H1 (cell line): ENCODE results near the gene REL. TPM values are rescaled to one million over a fixed set of nuclear protein-coding genes. Genes with fewer than 3 reads are reported as not detected.

ENCODE experiments used
- CTCF ChIA-PET: fragments of 300-600 bp; sonication (Branson Sonifier 250); formaldehyde crosslinking; loops from one replicate; lab custom pipeline; 2021; ENCODE audit not compliant: partially characterized antibody; lab: Charles Lee
- POLR2A ChIA-PET: fragments of 300-600 bp; sonication (Branson Sonifier 250); formaldehyde crosslinking; loops from one replicate; lab custom pipeline; 2021; ENCODE audit warnings: inconsistent platforms; ENCODE audit not compliant: partially characterized antibody; lab: Charles Lee
- DNase-seq, 2 experiments: peaks; one replicate each; pipeline versions ENCODE4 v3.0.0 to v3.0.0-alpha.2; 2010 to 2022; ENCODE audit warnings: low spot score in 2 of 2, low read depth in 1 of 2, mixed read lengths in 1 of 2
- FAIRE-seq: peaks from 2 replicates; lab custom pipeline; 2011; peaks lifted over from hg19 to GRCh38; lab: Jason Lieb, UNC
- H2AFZ ChIP-seq: 2 replicates; pipeline ENCODE4 v1.8.1; 2012; ENCODE audit warnings: low read length, inconsistent platforms
- H2AK5ac ChIP-seq: 2 replicates; pipeline ENCODE4 v1.6.1; 2013; ENCODE audit warnings: low read depth, low read length
- H2BK120ac ChIP-seq: replicated peaks from 2 replicates; pipeline ENCODE3; 2013; ENCODE audit warnings: low read depth, low read length, inconsistent platforms
- H2BK12ac ChIP-seq: 2 replicates; pipeline ENCODE4 v1.6.1; 2013; ENCODE audit warnings: low read depth, low read length
- H2BK15ac ChIP-seq: 2 replicates; pipeline ENCODE4 v1.6.1; 2013; ENCODE audit warnings: low read length
- H2BK20ac ChIP-seq: 2 replicates; pipeline ENCODE4 v1.6.1; 2013; ENCODE audit warnings: low read length
- H2BK5ac ChIP-seq: 2 replicates; pipeline ENCODE4 v1.6.1; 2013; ENCODE audit warnings: low read depth, low read length
- H3K14ac ChIP-seq: 2 replicates; pipeline ENCODE4 v1.6.1; 2013; ENCODE audit warnings: inconsistent platforms; ENCODE audit not compliant: insufficient read length
- H3K18ac ChIP-seq: 2 replicates; pipeline ENCODE4 v1.6.1; 2013; ENCODE audit warnings: low read length; ENCODE audit errors: extremely low read depth
- H3K23ac ChIP-seq: 2 replicates; pipeline ENCODE4 v1.6.1; 2013; ENCODE audit warnings: inconsistent platforms; ENCODE audit not compliant: insufficient read length
- H3K23me2 ChIP-seq: 2 replicates; pipeline ENCODE4 v1.6.1; 2013; ENCODE audit warnings: low read depth, low read length
- H3K27ac ChIP-seq: 2 replicates; pipeline ENCODE4 v1.6.1; 2011; ENCODE audit warnings: low read depth, low read length, inconsistent platforms
- H3K27me3 ChIP-seq, 4 experiments: replicated peaks in 1 of 4; 1 replicate in 1 of 4; 2 replicates in 3 of 4; pipeline versions ENCODE4 v1.6.1 to v1.8.1; 2011 to 2013; ENCODE audit warnings: low read length in 3 of 4, mild to moderate bottlenecking in 3 of 4, inconsistent platforms in 2 of 4, mixed read lengths in 2 of 4, moderate library complexity in 1 of 4; ENCODE audit not compliant: control insufficient read depth in 3 of 4, insufficient read depth in 3 of 4; ENCODE audit errors: extremely low read depth in 1 of 4
- H3K36me3 ChIP-seq, 4 experiments: 2 replicates each; pipeline versions ENCODE4 v1.6.1 to v1.8.1; 2011 to 2013; ENCODE audit warnings: mild to moderate bottlenecking in 4 of 4, low read length in 3 of 4, moderate library complexity in 2 of 4, control low read depth in 1 of 4, inconsistent platforms in 1 of 4; ENCODE audit not compliant: insufficient read depth in 4 of 4, control insufficient read depth in 2 of 4
- H3K4ac ChIP-seq: replicated peaks from 2 replicates; pipeline ENCODE3; 2013; ENCODE audit warnings: low read length, low read depth, mixed read lengths, inconsistent platforms; ENCODE audit not compliant: insufficient read length
- H3K4me1 ChIP-seq, 4 experiments: replicated peaks in 1 of 4; 1 replicate in 1 of 4; 2 replicates in 3 of 4; pipeline versions ENCODE4 v1.6.1 to v1.8.1; 2011 to 2013; ENCODE audit warnings: low read length in 3 of 4, inconsistent platforms in 2 of 4, mixed read lengths in 1 of 4; ENCODE audit not compliant: insufficient read depth in 4 of 4, control insufficient read depth in 3 of 4
- H3K4me2 ChIP-seq, 2 experiments: 2 replicates each; pipeline versions ENCODE4 v1.6.1 to v1.8.1; 2011 to 2013; ENCODE audit warnings: low read depth in 2 of 2, low read length in 2 of 2, control low read depth in 1 of 2, inconsistent platforms in 1 of 2, mild to moderate bottlenecking in 1 of 2; ENCODE audit not compliant: insufficient read depth in 1 of 2
- H3K4me3 ChIP-seq, 4 experiments: fragments of 200-600, 300-600 bp in 1 of 4; sonication (generic), shearing (Covaris generic), sonication (Bioruptor Twin) in 1 of 4; 2 replicates each; pipeline versions ENCODE4 v1.5.1 to v1.8.1; 2011 to 2016; ENCODE audit warnings: low read length in 4 of 4, low read depth in 3 of 4, control low read depth in 2 of 4, inconsistent platforms in 2 of 4, mild to moderate bottlenecking in 2 of 4, mixed read lengths in 1 of 4, moderate library complexity in 1 of 4; ENCODE audit not compliant: insufficient read depth in 2 of 4; ENCODE audit errors: extremely low read depth in 1 of 4
- H3K56ac ChIP-seq: replicated peaks from 2 replicates; pipeline ENCODE3; 2013; ENCODE audit warnings: low read depth, mild to moderate bottlenecking, mixed read lengths, low read length, inconsistent platforms; ENCODE audit not compliant: insufficient read length
- H3K79me1 ChIP-seq: 2 replicates; pipeline ENCODE4 v1.6.1; 2013; ENCODE audit warnings: low read depth, low read length, control low read depth
- H3K79me2 ChIP-seq, 2 experiments: 2 replicates each; pipeline versions ENCODE4 v1.6.1 to v1.8.1; 2012 to 2013; ENCODE audit warnings: low read length in 2 of 2, mild to moderate bottlenecking in 2 of 2, inconsistent platforms in 1 of 2; ENCODE audit not compliant: insufficient read depth in 2 of 2, control insufficient read depth in 1 of 2
- H3K9ac ChIP-seq, 4 experiments: replicated peaks in 1 of 4; 1 replicate in 1 of 4; 2 replicates in 3 of 4; pipeline versions ENCODE4 v1.6.1 to v1.8.1; 2011 to 2013; ENCODE audit warnings: low read depth in 3 of 4, low read length in 3 of 4, control low read depth in 2 of 4, mild to moderate bottlenecking in 2 of 4, moderate library complexity in 2 of 4, inconsistent platforms in 1 of 4; ENCODE audit errors: extremely low read depth in 1 of 4
- H3K9me3 ChIP-seq, 2 experiments: 2 replicates each; pipeline versions ENCODE4 v1.6.1 to v1.8.1; 2012 to 2013; ENCODE audit warnings: mild to moderate bottlenecking in 2 of 2, moderate library complexity in 2 of 2, control low read depth in 1 of 2, inconsistent platforms in 1 of 2, low read depth in 1 of 2, low read length in 1 of 2, mixed read lengths in 1 of 2; ENCODE audit not compliant: insufficient read depth in 2 of 2
- H4K20me1 ChIP-seq, 2 experiments: replicated peaks in 1 of 2; 2 replicates each; pipeline versions ENCODE3 to v1.8.1; 2011 to 2013; ENCODE audit warnings: inconsistent platforms in 2 of 2, low read length in 2 of 2, mild to moderate bottlenecking in 1 of 2; ENCODE audit not compliant: insufficient read depth in 2 of 2, control insufficient read depth in 1 of 2
- H4K5ac ChIP-seq: 2 replicates; pipeline ENCODE4 v1.6.1; 2013; ENCODE audit warnings: low read length, low read depth, mixed read lengths, inconsistent platforms; ENCODE audit not compliant: insufficient read length
- H4K8ac ChIP-seq: 2 replicates; pipeline ENCODE4 v1.8.0; 2013; ENCODE audit warnings: mild to moderate bottlenecking, moderate library complexity, low read length, inconsistent platforms; ENCODE audit not compliant: insufficient read depth; ENCODE audit errors: extremely low read depth
- H4K91ac ChIP-seq: replicated peaks from 2 replicates; pipeline ENCODE3; 2013; ENCODE audit warnings: low read length, mixed read lengths, inconsistent platforms; ENCODE audit not compliant: insufficient read length
- EGR1 ChIP-seq: IDR thresholded peaks from 2 replicates; pipeline ENCODE4 v1.6.1; 2011; ENCODE audit warnings: low read depth, low read length, borderline replicate concordance
- KDM1A ChIP-seq: fragments of 200-600, 300-600 bp; sonication (generic); IDR thresholded peaks from 2 replicates; pipeline ENCODE4 v1.7.1; 2016; ENCODE audit warnings: mild to moderate bottlenecking, low read length, borderline replicate concordance
- KDM4A ChIP-seq: IDR thresholded peaks from one replicate; pipeline ENCODE4 v1.7.1; 2012; ENCODE audit warnings: low read depth, mild to moderate bottlenecking, moderate library complexity, low read length, inconsistent platforms; ENCODE audit not compliant: severe bottlenecking
- POLR2A ChIP-seq, 2 experiments: IDR thresholded peaks; 1 replicate in 1 of 2; 2 replicates in 1 of 2; pipeline ENCODE4 v1.6.1; 2011; ENCODE audit warnings: low read depth in 2 of 2, low read length in 2 of 2, mild to moderate bottlenecking in 2 of 2; ENCODE audit errors: control extremely low read depth in 1 of 2
- SIX5 ChIP-seq: IDR thresholded peaks from 2 replicates; pipeline ENCODE4 v1.6.1; 2011; ENCODE audit warnings: mild to moderate bottlenecking, low read depth, low read length
- TAF1 ChIP-seq: IDR thresholded peaks from 2 replicates; pipeline ENCODE4 v1.6.1; 2011; ENCODE audit warnings: mild to moderate bottlenecking, low read depth, low read length
- WGBS, 2 experiments: shearing (Covaris generic) in 1 of 2; methylation state at CpG; one replicate each; pipeline versions ENCODE4 v1.1.6 to v1.1.7; 2013 to 2015; ENCODE audit warnings: low lambda C conversion rate in 2 of 2, mixed read lengths in 2 of 2, inconsistent platforms in 1 of 2, low coverage in 1 of 2, missing lambda C conversion rate in 1 of 2; ENCODE audit not compliant: insufficient replicate concordance in 2 of 2, insufficient coverage in 1 of 2, insufficient read length in 1 of 2; ENCODE audit errors: extremely low coverage in 1 of 2, missing lambda C conversion rate in 1 of 2; 5-methylcytosine and 5-hydroxymethylcytosine counted together
- polyA plus RNA-seq, 7 experiments: library from polyadenylated mRNA; depleted of rRNA in 3 of 7; stranded (reverse) in 5 of 7; unstranded in 2 of 7; fragments of >200 nt in 5 of 7; fragments of 200-250 nt in 2 of 7; gene quantifications; 1 replicate in 5 of 7; 2 replicates in 1 of 7; 4 replicates in 1 of 7; pipeline versions ENCODE4 v1.2.1 to v1.2.3, GENCODE V29; 2011 to 2013; ENCODE audit warnings: missing spikeins in 2 of 7, mixed read lengths in 2 of 7
- total RNA-seq: library from RNA; stranded (reverse); fragmentation: NEBNext Ultra II Directional; extraction: Animal tissue kit (Norgen Biotek cat#: 25700); gene quantifications from 2 replicates; pipeline ENCODE4 v1.2.1, GENCODE V29; 2021
- TF ChIP-seq, protein P1 (sequence below): IDR thresholded peaks from 2 replicates; pipeline ENCODE4 v1.6.1; 2011; ENCODE audit warnings: low read length, improper control_type of control experiment
- TF ChIP-seq, protein P2 (sequence below): IDR thresholded peaks from 2 replicates; pipeline ENCODE4 v1.6.1; 2012; ENCODE audit warnings: low read length, inconsistent platforms

REL gene
- total and polyA plus RNA-seq, 2 of the 8 experiments (the other 6 are each of a cell fraction or from before 2014, with no cell fraction given): 1.5 to 7.5 TPM

DNA sequence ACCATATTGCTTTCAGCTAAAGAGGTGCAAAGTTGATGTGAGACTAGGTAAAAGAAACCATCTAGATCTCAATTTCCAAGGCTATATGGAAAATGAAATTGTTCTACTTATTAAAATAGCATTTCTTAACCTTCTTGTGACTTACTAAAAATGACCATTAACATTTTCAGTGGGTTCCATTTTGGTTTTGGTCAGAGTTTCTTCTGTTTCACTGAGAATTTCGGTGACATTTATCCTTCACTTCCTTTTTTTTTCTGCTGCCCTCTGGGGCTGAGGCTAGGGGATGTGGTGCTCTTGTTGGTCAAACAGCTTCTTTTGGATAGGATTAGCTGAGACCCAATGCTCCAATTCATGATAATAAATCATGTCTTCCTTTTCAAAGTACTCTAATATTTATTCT, 44.3 kb upstream of the REL start:
- H2BK12ac ChIP-seq: no peak overlapping the region
- no peaks in the 10 kb centered on the region for H3K36me3 ChIP-seq
- no peaks in the 10 kb centered on the region for H3K79me1 ChIP-seq
- no peak overlapping the region for H3K4me2 ChIP-seq
- no peaks in the 10 kb centered on the region for H4K20me1 ChIP-seq
- ChIA-PET CTCF (interaction anchor here (0.6 to 1.7 kb wide), 2 partner anchors 43 to 147 kb away, joined by 3 to 4 read pairs; no protein-coding TSS in a partner anchor), POLR2A (no interaction called here)
- peaks cover 12 to 61% (median 38%) of the 10 kb centered on the region in 4 experiments for H3K27me3 ChIP-seq
- no peak overlapping the region for H3K9ac ChIP-seq
- no peak overlapping the region for H2BK20ac ChIP-seq
- no peak overlapping the region for H3K56ac ChIP-seq
- H4K8ac ChIP-seq: no peak overlapping the region
- no peaks in the 10 kb centered on the region for H3K4me1 ChIP-seq
- no peak overlapping the region for H3K23ac ChIP-seq
- H3K23me2 ChIP-seq: no peaks in the 10 kb centered on the region
- H2BK15ac ChIP-seq: no peak overlapping the region
- H3K9me3 ChIP-seq: no peaks in the 10 kb centered on the region
- H3K14ac ChIP-seq: no peak overlapping the region
- H2AFZ ChIP-seq: no peak overlapping the region
- DNase-seq: no peak
- no peak overlapping the region for H3K4me3 ChIP-seq
- H4K5ac ChIP-seq: no peak overlapping the region
- no peak overlapping the region for H2BK5ac ChIP-seq
- no peak overlapping the region for H3K27ac ChIP-seq
- TF ChIP-seq KDM4A: no peak
- TF ChIP-seq EGR1: no peak
- TF ChIP-seq, protein P1, sequence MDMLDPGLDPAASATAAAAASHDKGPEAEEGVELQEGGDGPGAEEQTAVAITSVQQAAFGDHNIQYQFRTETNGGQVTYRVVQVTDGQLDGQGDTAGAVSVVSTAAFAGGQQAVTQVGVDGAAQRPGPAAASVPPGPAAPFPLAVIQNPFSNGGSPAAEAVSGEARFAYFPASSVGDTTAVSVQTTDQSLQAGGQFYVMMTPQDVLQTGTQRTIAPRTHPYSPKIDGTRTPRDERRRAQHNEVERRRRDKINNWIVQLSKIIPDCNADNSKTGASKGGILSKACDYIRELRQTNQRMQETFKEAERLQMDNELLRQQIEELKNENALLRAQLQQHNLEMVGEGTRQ: no peak
- no peak for TF ChIP-seq POLR2A (IDR thresholded peaks at IDR 0.05; ENCODE audit: control extremely low read depth in 1 of 2, low read depth in 2 of 2, low read length in 2 of 2)
- no peak for TF ChIP-seq SIX5
- no peak for TF ChIP-seq KDM1A
- TF ChIP-seq TAF1: no peak
- TF ChIP-seq, protein P2, sequence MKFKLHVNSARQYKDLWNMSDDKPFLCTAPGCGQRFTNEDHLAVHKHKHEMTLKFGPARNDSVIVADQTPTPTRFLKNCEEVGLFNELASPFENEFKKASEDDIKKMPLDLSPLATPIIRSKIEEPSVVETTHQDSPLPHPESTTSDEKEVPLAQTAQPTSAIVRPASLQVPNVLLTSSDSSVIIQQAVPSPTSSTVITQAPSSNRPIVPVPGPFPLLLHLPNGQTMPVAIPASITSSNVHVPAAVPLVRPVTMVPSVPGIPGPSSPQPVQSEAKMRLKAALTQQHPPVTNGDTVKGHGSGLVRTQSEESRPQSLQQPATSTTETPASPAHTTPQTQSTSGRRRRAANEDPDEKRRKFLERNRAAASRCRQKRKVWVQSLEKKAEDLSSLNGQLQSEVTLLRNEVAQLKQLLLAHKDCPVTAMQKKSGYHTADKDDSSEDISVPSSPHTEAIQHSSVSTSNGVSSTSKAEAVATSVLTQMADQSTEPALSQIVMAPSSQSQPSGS: no peak
- 75% methylated on average over 1 of the region's 1 CpG; no CpG with 5 or more reads in 1 of the 2 experiments for WGBS, 2 experiments
- H3K18ac ChIP-seq: no peak overlapping the region
- H3K79me2 ChIP-seq: no peaks in the 10 kb centered on the region
- no peak overlapping the region for H4K91ac ChIP-seq
- no peak overlapping the region for H3K4ac ChIP-seq
- H2BK120ac ChIP-seq: no peak overlapping the region
- H2AK5ac ChIP-seq: no peak overlapping the region
- FAIRE-seq: no peak
